ENCODE data around the gene OTULIN.

Gene OTULIN

DNA sequence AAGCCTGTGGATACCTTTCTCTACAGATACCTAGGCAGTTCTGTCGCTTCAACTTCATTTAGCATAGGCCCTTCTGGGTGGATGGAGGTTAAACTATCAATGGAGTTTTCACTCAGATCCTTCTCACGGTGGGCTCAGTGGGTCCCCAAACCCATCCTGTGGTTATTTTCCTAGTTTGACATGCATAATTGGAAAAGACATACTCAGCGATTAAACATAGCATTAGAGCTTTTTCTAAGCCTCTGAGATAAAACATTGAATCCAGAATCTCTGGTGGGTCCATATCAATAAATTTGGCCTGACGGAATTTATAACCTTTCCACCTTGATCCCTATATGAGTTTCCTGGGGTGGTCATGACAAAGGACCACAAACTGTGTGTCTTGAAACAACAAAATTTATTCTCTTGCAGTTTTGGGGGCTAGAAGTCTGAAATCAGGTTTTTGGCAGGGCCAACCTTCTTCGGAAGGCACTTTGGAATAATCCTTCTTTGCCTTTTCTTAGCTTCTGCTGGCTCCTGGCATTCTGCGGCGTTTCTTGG, 1.7 kb upstream of the OTULIN start:
- Histone ChIP-seq H3K4me2 (ENCODE audit: insufficient read depth, low read length) (peak overlapping the region; percentile 63), H3K27ac (ENCODE audit: low read length) (no peak overlapping the region), H3K79me2 (ENCODE audit: insufficient read depth, low read length) (peaks cover 47% of the 10 kb centered on the region), H4K20me1 (ENCODE audit: insufficient read depth, low read length) (peaks cover 21% of the 10 kb centered on the region), H3K4me1 (ENCODE audit: insufficient read depth, low read length) (peaks cover 38% of the 10 kb centered on the region), H3K9ac (ENCODE audit: low read depth, low read length) (no peak overlapping the region), H2AFZ (ENCODE audit: low read depth, low read length) (no peak overlapping the region), H3K9me3 (ENCODE audit: insufficient read depth, low read length, severe bottlenecking) (no peaks in the 10 kb centered on the region), H3K4me3 (ENCODE audit: low read depth in 1 of 2, low read length in 2 of 2) (peak overlapping the region in 1 of 2 experiments; percentile 80; a peak in 1 of 4 replicates), H3K36me3 (ENCODE audit: insufficient read depth, low read length) (peaks cover 12% of the 10 kb centered on the region; the same call in 1 of the 2 replicates), H3K27me3 (ENCODE audit: insufficient read depth, low read length, poor library complexity) (no peaks in the 10 kb centered on the region)
- no peak for DNase-seq
- TF ChIP-seq, protein P1, sequence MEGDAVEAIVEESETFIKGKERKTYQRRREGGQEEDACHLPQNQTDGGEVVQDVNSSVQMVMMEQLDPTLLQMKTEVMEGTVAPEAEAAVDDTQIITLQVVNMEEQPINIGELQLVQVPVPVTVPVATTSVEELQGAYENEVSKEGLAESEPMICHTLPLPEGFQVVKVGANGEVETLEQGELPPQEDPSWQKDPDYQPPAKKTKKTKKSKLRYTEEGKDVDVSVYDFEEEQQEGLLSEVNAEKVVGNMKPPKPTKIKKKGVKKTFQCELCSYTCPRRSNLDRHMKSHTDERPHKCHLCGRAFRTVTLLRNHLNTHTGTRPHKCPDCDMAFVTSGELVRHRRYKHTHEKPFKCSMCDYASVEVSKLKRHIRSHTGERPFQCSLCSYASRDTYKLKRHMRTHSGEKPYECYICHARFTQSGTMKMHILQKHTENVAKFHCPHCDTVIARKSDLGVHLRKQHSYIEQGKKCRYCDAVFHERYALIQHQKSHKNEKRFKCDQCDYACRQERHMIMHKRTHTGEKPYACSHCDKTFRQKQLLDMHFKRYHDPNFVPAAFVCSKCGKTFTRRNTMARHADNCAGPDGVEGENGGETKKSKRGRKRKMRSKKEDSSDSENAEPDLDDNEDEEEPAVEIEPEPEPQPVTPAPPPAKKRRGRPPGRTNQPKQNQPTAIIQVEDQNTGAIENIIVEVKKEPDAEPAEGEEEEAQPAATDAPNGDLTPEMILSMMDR (IDR thresholded peaks at IDR 0.05; ENCODE audit: borderline replicate concordance, extremely low read depth, low read length, poor library complexity, severe bottlenecking), result no peak
- TF ChIP-seq EZH2 (IDR thresholded peaks at IDR 0.05; ENCODE audit: borderline replicate concordance, low read depth, low read length, severe bottlenecking), result no peak
- no peak for ATAC-seq (ENCODE audit: insufficient read depth, low read depth)

DNA sequence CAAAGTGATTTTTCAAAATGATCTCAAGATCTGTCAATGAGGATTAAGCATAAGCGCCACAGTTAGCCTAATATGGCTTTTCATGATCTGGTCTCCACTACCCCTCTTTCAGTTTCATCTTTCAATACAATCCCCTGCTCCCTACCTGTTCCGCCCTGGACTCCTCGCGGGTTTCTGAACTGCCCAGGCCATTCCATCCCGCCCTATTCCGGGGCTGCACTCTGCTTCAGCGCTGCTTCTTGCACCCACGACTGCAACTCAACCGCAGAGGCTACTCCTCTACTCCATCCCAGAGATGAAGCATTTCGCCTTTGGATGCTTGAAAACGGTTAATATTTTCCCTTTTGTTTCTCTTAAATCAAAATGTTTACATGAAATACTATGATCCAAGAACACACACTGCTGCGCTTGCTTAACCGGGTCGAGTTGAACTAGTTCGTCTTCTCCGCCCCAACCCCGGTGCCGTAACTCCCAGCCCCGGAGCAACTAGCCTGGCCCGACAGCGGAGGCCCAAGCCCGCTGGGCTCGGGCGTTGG, 716 bp upstream of the OTULIN start:
- DNase-seq, result peak; percentile 24

DNA sequence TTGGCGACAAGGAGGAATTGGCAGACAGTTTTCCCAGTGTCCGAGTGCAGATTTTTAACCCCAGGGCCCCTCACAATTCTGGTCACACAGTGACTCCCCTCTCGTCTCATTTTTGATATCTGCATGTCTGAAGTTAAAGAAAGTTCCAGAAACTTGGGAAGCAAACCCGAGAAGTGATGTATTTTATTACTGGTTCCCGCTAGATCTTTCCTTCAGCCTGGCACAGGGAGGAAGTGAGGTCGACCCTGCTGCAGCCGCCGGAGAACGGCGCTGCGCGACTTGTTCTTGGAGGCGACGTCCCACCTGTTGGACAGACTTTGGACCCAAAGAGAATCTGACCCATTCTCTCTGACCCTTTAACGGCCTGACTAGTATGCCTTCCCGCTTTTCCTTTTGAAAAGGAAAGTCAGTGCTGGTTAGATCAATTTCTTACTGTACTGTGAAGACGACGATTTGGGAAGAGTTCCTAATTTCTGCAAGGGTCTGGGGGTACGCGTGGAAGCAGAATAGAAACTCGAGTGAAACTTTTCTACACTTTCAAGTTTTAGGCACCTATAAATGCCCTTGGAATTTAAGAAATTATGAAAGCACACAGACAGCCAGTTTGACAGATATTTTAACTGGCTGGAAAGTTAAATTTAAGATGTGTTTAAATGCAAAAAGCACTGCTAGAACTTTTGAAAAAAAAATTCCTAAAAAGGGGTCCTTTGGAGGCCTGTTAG, 744 bp downstream of the OTULIN start:
- Histone ChIP-seq H3K79me2 (ENCODE audit: insufficient read depth, low read length) (peaks cover 72% of the 10 kb centered on the region), H3K9me3 (ENCODE audit: insufficient read depth, low read length, severe bottlenecking) (no peaks in the 10 kb centered on the region), H2AFZ (ENCODE audit: low read depth, low read length) (peak overlapping the region; percentile 87), H3K9ac (ENCODE audit: low read depth, low read length) (peak overlapping the region; percentile 58), H3K4me1 (ENCODE audit: insufficient read depth, low read length) (peaks cover 45% of the 10 kb centered on the region), H4K20me1 (ENCODE audit: insufficient read depth, low read length) (peaks cover 43% of the 10 kb centered on the region), H3K36me3 (ENCODE audit: insufficient read depth, low read length) (peaks cover 20% of the 10 kb centered on the region; the same call in 1 of the 2 replicates), H3K27me3 (ENCODE audit: insufficient read depth, low read length, poor library complexity) (no peaks in the 10 kb centered on the region), H3K4me3 (ENCODE audit: low read depth in 1 of 2, low read length in 2 of 2) (peak overlapping the region; percentile 19 to 80), H3K27ac (ENCODE audit: low read length) (peak overlapping the region; percentile 86), H3K4me2 (ENCODE audit: insufficient read depth, low read length) (peak overlapping the region; percentile 63)
- DNase-seq, result peak; percentile 46
- ATAC-seq (ENCODE audit: insufficient read depth, low read depth), result 0 out of 3 replicates have a peak, but pooled peaks have one; percentile 21
- TF ChIP-seq, protein P1 (IDR thresholded peaks at IDR 0.05; ENCODE audit: borderline replicate concordance, extremely low read depth, low read length, poor library complexity, severe bottlenecking), result peak; percentile 28
- no peak for TF ChIP-seq EZH2 (IDR thresholded peaks at IDR 0.05; ENCODE audit: borderline replicate concordance, low read depth, low read length, severe bottlenecking)

More for the DNA sequence above, 716 bp upstream of the OTULIN start:
- ATAC-seq (ENCODE audit: insufficient read depth, low read depth), result peak; percentile 23
- Histone ChIP-seq H2AFZ (ENCODE audit: low read depth, low read length) (peak overlapping the region; percentile 87), H3K4me3 (ENCODE audit: low read depth in 1 of 2, low read length in 2 of 2) (peak overlapping the region; percentile 19 to 80), H3K27ac (ENCODE audit: low read length) (peak overlapping the region; percentile 86), H4K20me1 (ENCODE audit: insufficient read depth, low read length) (peaks cover 31% of the 10 kb centered on the region), H3K27me3 (ENCODE audit: insufficient read depth, low read length, poor library complexity) (no peaks in the 10 kb centered on the region), H3K4me1 (ENCODE audit: insufficient read depth, low read length) (peaks cover 45% of the 10 kb centered on the region), H3K79me2 (ENCODE audit: insufficient read depth, low read length) (peaks cover 57% of the 10 kb centered on the region), H3K9me3 (ENCODE audit: insufficient read depth, low read length, severe bottlenecking) (no peaks in the 10 kb centered on the region), H3K4me2 (ENCODE audit: insufficient read depth, low read length) (peak overlapping the region; percentile 63), H3K9ac (ENCODE audit: low read depth, low read length) (peak overlapping the region; percentile 58), H3K36me3 (ENCODE audit: insufficient read depth, low read length) (peaks cover 20% of the 10 kb centered on the region; the same call in 1 of the 2 replicates)
- TF ChIP-seq, protein P1 (IDR thresholded peaks at IDR 0.05; ENCODE audit: borderline replicate concordance, extremely low read depth, low read length, poor library complexity, severe bottlenecking), result no peak
- TF ChIP-seq EZH2 (IDR thresholded peaks at IDR 0.05; ENCODE audit: borderline replicate concordance, low read depth, low read length, severe bottlenecking), result no peak

Measured in DND-41 (cell line).